Measurements from ENCODE around the gene CALD1.
A peak's percentile ranks its signal among the peaks of the same experiment; 100 is the strongest.

Gene CALD1

DNA sequence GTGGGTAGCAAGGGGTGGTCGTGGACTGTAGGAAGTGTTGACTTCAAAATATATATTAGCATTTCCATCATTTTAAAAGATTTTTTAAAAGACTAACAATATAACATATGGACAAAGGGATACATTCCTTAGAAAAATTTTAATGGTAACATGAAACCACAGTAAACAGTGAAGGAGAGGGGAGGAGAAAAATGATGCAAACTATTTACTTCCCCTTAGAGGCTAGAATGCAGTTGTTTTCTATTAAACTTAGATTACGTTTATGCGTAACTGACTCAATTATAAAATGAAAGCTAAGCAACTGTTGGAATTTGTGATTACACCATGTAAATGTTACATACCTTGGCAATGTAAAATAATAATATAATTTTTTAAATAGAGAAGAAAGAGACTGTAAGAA lies 41.3 kb downstream of the CALD1 start:
- no peak overlapping the region for H3K4me3 ChIP-seq (ENCODE audit: low read length)
- peak; percentile 36 for DNase-seq (ENCODE audit: low read depth)
- TF ChIP-seq, protein P1, sequence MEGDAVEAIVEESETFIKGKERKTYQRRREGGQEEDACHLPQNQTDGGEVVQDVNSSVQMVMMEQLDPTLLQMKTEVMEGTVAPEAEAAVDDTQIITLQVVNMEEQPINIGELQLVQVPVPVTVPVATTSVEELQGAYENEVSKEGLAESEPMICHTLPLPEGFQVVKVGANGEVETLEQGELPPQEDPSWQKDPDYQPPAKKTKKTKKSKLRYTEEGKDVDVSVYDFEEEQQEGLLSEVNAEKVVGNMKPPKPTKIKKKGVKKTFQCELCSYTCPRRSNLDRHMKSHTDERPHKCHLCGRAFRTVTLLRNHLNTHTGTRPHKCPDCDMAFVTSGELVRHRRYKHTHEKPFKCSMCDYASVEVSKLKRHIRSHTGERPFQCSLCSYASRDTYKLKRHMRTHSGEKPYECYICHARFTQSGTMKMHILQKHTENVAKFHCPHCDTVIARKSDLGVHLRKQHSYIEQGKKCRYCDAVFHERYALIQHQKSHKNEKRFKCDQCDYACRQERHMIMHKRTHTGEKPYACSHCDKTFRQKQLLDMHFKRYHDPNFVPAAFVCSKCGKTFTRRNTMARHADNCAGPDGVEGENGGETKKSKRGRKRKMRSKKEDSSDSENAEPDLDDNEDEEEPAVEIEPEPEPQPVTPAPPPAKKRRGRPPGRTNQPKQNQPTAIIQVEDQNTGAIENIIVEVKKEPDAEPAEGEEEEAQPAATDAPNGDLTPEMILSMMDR (conservative IDR thresholded peaks at IDR 0.05; ENCODE audit: low read length): no peak

DNA sequence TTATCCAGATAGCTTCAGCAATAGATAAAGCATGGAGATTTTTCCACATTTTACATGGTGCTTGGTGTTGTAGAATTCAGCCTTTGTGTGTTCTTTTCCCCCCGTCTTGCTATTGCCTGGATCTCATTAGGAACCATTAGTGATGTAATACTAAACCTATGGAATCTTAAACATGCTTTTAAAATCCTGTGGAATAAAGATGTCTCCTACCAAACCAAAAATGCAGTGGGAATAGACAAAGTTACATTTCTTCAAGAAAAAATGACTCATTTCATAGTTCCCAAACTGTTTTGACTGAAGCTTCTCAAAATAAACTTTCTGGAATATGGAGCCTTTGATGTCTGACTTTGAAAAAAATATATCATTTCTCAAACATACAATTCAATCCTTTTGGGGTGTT lies 44.0 kb downstream of the CALD1 start:
- TF ChIP-seq, protein P1 (conservative IDR thresholded peaks at IDR 0.05; ENCODE audit: low read length): no peak
- no peak overlapping the region for H3K4me3 ChIP-seq (ENCODE audit: low read length)
- peak; percentile 86 for DNase-seq (ENCODE audit: low read depth)

DNA sequence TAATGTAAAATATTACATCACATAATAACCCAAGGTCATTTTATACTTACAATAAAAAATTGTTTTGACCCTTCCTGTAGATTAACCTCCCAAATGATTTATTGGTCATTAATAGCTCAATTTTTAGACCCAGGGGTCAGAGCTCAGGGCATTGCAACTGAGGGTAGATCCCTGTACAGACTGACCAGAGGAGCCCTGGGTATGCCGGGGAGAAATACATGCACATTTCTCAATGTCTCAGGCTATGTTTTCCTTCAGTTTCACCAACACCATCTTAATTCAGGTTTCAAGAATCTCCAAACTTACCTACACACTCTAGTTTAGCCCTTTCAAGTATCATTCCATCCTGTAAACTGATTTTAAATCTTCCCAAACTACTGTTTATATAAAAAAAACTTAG lies 46.2 kb downstream of the CALD1 start:
- H3K4me3 ChIP-seq (ENCODE audit: low read length): no peak overlapping the region
- TF ChIP-seq, protein P1 (conservative IDR thresholded peaks at IDR 0.05; ENCODE audit: low read length): no peak
- DNase-seq (ENCODE audit: low read depth): no peak

DNA sequence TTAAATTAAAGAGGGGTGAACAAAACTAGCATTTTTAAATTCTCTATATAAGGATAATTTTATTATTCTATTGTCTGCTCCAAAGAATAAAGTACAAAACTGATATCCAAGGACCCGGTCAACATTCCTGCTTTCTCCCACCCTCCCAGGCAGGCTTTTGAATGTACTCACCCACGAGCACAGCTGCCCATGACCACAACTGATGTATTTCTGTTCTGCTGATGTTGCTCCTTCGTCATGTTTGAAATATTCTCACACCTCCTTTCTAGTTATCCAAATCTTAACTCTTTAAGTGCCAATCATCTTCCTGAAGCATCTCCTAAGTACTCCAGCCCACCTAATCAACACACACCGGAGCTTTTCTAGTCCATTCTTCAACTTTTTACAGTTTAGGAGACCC lies 46.7 kb downstream of the CALD1 start:
- TF ChIP-seq, protein P1 (conservative IDR thresholded peaks at IDR 0.05; ENCODE audit: low read length): no peak
- DNase-seq (ENCODE audit: low read depth): peak; percentile 80

DNA sequence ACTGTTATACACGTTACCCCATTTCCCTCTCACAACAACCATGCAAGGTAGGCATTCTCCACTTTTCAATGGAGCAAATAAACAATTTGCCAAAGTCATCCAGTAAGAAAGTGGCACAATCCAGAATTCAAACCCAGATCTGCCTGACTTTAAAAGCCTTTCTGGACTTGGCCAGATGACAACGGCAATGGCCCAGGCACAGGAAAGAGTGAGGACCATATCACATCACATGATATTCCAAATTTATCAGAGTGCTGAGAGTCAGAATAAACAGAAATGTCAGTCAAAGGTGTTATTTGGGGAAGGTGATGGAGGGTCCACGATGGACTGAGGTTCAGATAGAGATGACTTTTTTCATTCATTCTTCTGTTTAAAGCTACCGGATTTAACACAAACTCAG lies 48.0 kb downstream of the CALD1 start:
- TF ChIP-seq, protein P1 (conservative IDR thresholded peaks at IDR 0.05; ENCODE audit: low read length): no peak
- no peak for DNase-seq (ENCODE audit: low read depth)
- no peak overlapping the region for H3K4me3 ChIP-seq (ENCODE audit: low read length)

More for the DNA sequence above, 46.7 kb downstream of the CALD1 start:
- H3K4me3 ChIP-seq (ENCODE audit: low read length): no peak overlapping the region

DNA sequence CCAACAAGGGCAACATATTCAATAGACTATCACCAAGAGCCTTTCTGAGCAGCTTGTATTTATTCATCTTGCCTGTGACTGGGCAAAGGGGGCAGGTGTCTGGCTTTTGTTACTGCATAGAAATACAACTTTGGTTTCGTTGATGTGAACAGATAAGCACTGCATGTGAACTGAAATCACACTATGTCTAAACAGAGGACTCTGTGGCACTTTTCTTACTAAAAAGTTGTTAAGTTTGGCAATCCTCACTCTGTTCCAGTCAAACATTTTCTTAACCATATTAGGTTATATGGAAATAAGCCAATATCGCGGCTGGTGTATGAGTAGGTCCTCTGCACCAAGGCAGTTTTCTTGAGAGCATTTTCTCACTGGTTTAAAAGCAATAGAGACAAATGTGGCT lies 48.5 kb downstream of the CALD1 start:
- H3K4me3 ChIP-seq (ENCODE audit: low read length): no peak overlapping the region
- DNase-seq (ENCODE audit: low read depth): peak; percentile 72
- TF ChIP-seq, protein P1 (conservative IDR thresholded peaks at IDR 0.05; ENCODE audit: low read length): no peak

DNA sequence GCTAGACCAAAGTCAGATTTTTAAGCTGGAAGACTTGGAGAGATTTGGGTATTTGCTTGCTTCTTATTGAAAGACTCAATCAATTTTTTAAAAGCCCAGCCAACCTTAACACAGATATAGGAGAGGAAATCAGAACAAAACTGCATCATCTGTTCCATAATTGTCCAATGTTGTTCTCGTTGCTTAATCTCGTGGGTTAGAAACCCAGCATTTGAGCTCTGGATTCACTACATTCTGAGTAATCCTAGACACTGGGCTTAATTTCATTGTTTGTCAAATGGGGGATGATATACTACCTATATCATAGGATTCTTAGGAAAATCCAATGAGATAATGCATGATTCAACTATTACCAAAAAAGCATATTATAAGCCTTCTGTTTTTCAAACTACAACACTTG lies 48.9 kb downstream of the CALD1 start:
- H3K4me3 ChIP-seq (ENCODE audit: low read length): no peak overlapping the region
- TF ChIP-seq, protein P1 (conservative IDR thresholded peaks at IDR 0.05; ENCODE audit: low read length): no peak

More for the DNA sequence above, 48.9 kb downstream of the CALD1 start:
- DNase-seq (ENCODE audit: low read depth): peak; percentile 41
